Adrenal gland (tissue), 12 donors: ENCODE measurements around the gene PDGFB. TPM values are rescaled to one million over a fixed set of nuclear protein-coding genes. Genes with fewer than 3 reads are reported as not detected.

Experiments
- DNase-seq, 7 donors: peaks; one replicate each; pipeline ENCODE4 v3.0.0-alpha.2; 2019 to 2020
- H3K27ac ChIP-seq, 5 donors: fragments of 200-600 bp; sonication (generic) in 4 of 5; 1 replicate in 3 of 5; 2 replicates in 2 of 5; pipeline versions ENCODE4 v1.5.1 to v1.8.0; 2016 to 2020; ENCODE audit warnings: mild to moderate bottlenecking in 1 of 5
- H3K27me3 ChIP-seq: fragments of 200-600 bp; 2 replicates; pipeline ENCODE4 v1.8.0; 2021
- H3K36me3 ChIP-seq, 2 donors: fragments of 200-600 bp; replicated peaks in 1 of 2; 1 replicate in 1 of 2; 2 replicates in 1 of 2; pipeline versions ENCODE4 v1.5.1 to v1.8.0; 2018 to 2022
- H3K4me1 ChIP-seq, 2 donors: fragments of 200-600 bp; replicated peaks in 1 of 2; 1 replicate in 1 of 2; 2 replicates in 1 of 2; pipeline versions ENCODE4 v1.5.1 to v1.8.0; 2018 to 2021
- H3K4me3 ChIP-seq, 4 donors: fragments of 200-600 bp; sonication (generic) in 3 of 4; one replicate each; pipeline ENCODE4 v1.5.1; 2016 to 2018
- H3K9me3 ChIP-seq, 3 donors: fragments of 200-600 bp; sonication (generic) in 1 of 3; replicated peaks in 1 of 3; 1 replicate in 2 of 3; 2 replicates in 1 of 3; pipeline versions ENCODE4 v1.5.1 to v1.8.0; 2016 to 2021
- CTCF ChIP-seq, 6 experiments: fragments of 450-650 bp in 4 of 6; fragments of 200-600 bp in 2 of 6; sonication (generic) in 1 of 6; IDR thresholded peaks; 1 replicate in 5 of 6; 2 replicates in 1 of 6; pipeline versions ENCODE4 v1.5.1 to v1.8.0; 2016 to 2021; ENCODE audit warnings: antibody characterized with exemption in 6 of 6, mild to moderate bottlenecking in 2 of 6, moderate library complexity in 1 of 6
- POLR2A ChIP-seq, 2 donors: fragments of 450-650 bp; IDR thresholded peaks; one replicate each; pipeline ENCODE4 v1.6.1; 2017; ENCODE audit warnings: antibody characterized with exemption in 2 of 2, mild to moderate bottlenecking in 2 of 2, moderate library complexity in 1 of 2
- WGBS, 4 donors: extraction: QIAGEN DNeasy Blood & Tissue Kit in 2 of 4; methylation state at CpG; one replicate each; pipeline versions ENCODE4 v1.1.5 to v1.1.7; 2013 to 2017; 5-methylcytosine and 5-hydroxymethylcytosine counted together
- intact Hi-C, 2 donors: fragments of 100-400 bp; cut with DNase I; formaldehyde crosslinking; loops; one replicate each; pipeline versions ENCODE4 v1.14.1 to v1.15.0; 2022 to 2023
- polyA plus RNA-seq, 3 donors: library from polyadenylated mRNA; stranded (reverse); fragments of 200-250 nt in 2 of 3; fragments of 350-450 nt in 1 of 3; fragmentation: Illumina TruSeq in 1 of 3; extraction: RNeasy Lipid Tissue Mini Kit (QIAGEN cat#74804) in 1 of 3; gene quantifications; one replicate each; pipeline ENCODE4 v1.2.3, GENCODE V29; 2013 to 2014
- total RNA-seq, 9 donors: library from RNA; depleted of rRNA in 4 of 9; stranded (reverse); fragments of >200 nt in 4 of 9; fragments of 120-200 nt in 1 of 9; fragmentation: NEBNext Ultra II Directional in 1 of 9; extraction: Animal tissue kit (Norgen Biotek cat#: 25700) in 1 of 9; gene quantifications; one replicate each; pipeline versions ENCODE4 v1.1.0 to v1.2.4, GENCODE V29; 2013 to 2023
- donor health status: healthy with polysubstance abuse.
- donor health status: Bipolar disorder and iron deficiency.
- donor health status: DM: yes; HTN: yes; CAD: no.
- donor health status: DM: no; HTN: no; CAD: no.
- donor health status: DM: no; HTN: no; CAD: no.
- donor health status: DM: yes; HTN: yes; CAD: no.

The PDGFB gene
- total and polyA plus RNA-seq, 12 donors = 1.8 to 10.9 (median 6.1) TPM

- Histone ChIP-seq H3K27me3 (no peaks in the 10 kb centered on the region), H3K4me3 (no peak overlapping the region), H3K9me3 (no peaks in the 10 kb centered on the region), H3K27ac (peak overlapping the region in 1 of 5 donors; percentile 29), H3K36me3 (no peaks in the 10 kb centered on the region), H3K4me1 (peaks cover 0 to 46% of the 10 kb centered on the region in 2 donors)
- intact Hi-C loops = no loop called here
- TF ChIP-seq CTCF (IDR thresholded peaks at IDR 0.05) (no peak), POLR2A (IDR thresholded peaks at IDR 0.05) (no peak)
- DNase-seq = no peak
- 71 to 78% (median 74%) methylated on average over 5 of the region's 5 CpGs for WGBS, 4 donors
These were observed 6.7 kb downstream of the PDGFB start for GRCh38 chr22:39238101-39238466.

GRCh38 chr22:39237318-39238100 lies 7.3 kb downstream of the PDGFB start:
- Histone ChIP-seq H3K4me1 (peaks cover 0 to 40% of the 10 kb centered on the region in 2 donors), H3K9me3 (no peaks in the 10 kb centered on the region), H3K27me3 (no peaks in the 10 kb centered on the region), H3K36me3 (no peaks in the 10 kb centered on the region), H3K27ac (peak overlapping the region in 1 of 5 donors; percentile 29), H3K4me3 (no peak overlapping the region)
- TF ChIP-seq POLR2A (IDR thresholded peaks at IDR 0.05) (no peak), CTCF (IDR thresholded peaks at IDR 0.05) (no peak)
- intact Hi-C loops = no loop called here
- DNase-seq = no peak
- 65 to 77% (median 71%) methylated on average over 21 to 22 of the region's 22 CpGs for WGBS, 4 donors

- Histone ChIP-seq H3K4me3 (no peak overlapping the region), H3K36me3 (no peaks in the 10 kb centered on the region), H3K9me3 (no peaks in the 10 kb centered on the region), H3K27me3 (no peaks in the 10 kb centered on the region), H3K4me1 (peaks cover 0 to 39% of the 10 kb centered on the region in 2 donors), H3K27ac (no peak overlapping the region)
- DNase-seq = no peak
- intact Hi-C loops = no loop called here
- 59 to 73% (median 64%) methylated on average over 24 to 37 of the region's 37 CpGs for WGBS, 4 donors
- TF ChIP-seq POLR2A (IDR thresholded peaks at IDR 0.05) (no peak), CTCF (IDR thresholded peaks at IDR 0.05) (no peak)
These were observed 8.2 kb downstream of the PDGFB start for GRCh38 chr22:39236321-39237317.
